NCI-H524 treated with DMSO at 0.1 percent for 48 hours (cell line): ENCODE data around the gene ANKS6.

Experiments
- DNase-seq: peaks from one replicate; lab custom pipeline; 2025; lab: John Stamatoyannopoulos, UW

The ANKS6 gene

GRCh38 chr9:98738741-98739140, 57.6 kb downstream of the ANKS6 start:
- no peak for DNase-seq

- no peak for DNase-seq
Measured at GRCh38 chr9:98736226-98736625, 60.1 kb downstream of the ANKS6 start.

- no peak for DNase-seq
Measured at GRCh38 chr9:98732801-98733200, 63.6 kb downstream of the ANKS6 start.

- no peak for DNase-seq
Measured at GRCh38 chr9:98732091-98732490, 64.3 kb downstream of the ANKS6 start.

GRCh38 chr9:98730871-98731270, 65.5 kb downstream of the ANKS6 start:
- DNase-seq = no peak

- no peak for DNase-seq
Measured at GRCh38 chr9:98728500-98728899, 67.9 kb downstream of the ANKS6 start.

GRCh38 chr9:98727428-98727827, 68.9 kb downstream of the ANKS6 start:
- DNase-seq = no peak

GRCh38 chr9:98726735-98727134, 69.6 kb downstream of the ANKS6 start:
- DNase-seq = peak; percentile 2

- no peak for DNase-seq
Measured at GRCh38 chr9:98724810-98725530, 71.4 kb downstream of the ANKS6 start.

- DNase-seq = no peak
Measured at GRCh38 chr9:98721643-98722042, 74.7 kb downstream of the ANKS6 start.

- no peak for DNase-seq
Measured at GRCh38 chr9:98720402-98720801, 76.0 kb downstream of the ANKS6 start.

- DNase-seq = no peak
Measured at GRCh38 chr9:98719055-98719454, 77.3 kb downstream of the ANKS6 start.

GRCh38 chr9:98714833-98715232, 81.5 kb downstream of the ANKS6 start:
- DNase-seq = no peak

- DNase-seq = no peak
Measured at GRCh38 chr9:98712987-98713386, 83.4 kb downstream of the ANKS6 start.

GRCh38 chr9:98709968-98710965, 86.1 kb downstream of the ANKS6 start:
- DNase-seq = no peak

GRCh38 chr9:98708933-98709911, 87.1 kb downstream of the ANKS6 start, which contains the start of gene GABBR2:
GABBR2 (minus strand) TSS chr9:98708935; CDS start chr9:98708737, 198 bp downstream.
- DNase-seq = no peak

GRCh38 chr9:98708103-98708932, 88.0 kb downstream of the ANKS6 start:
- no peak for DNase-seq

- peak; percentile 70 for DNase-seq
Measured at GRCh38 chr9:98707166-98708102, 88.9 kb downstream of the ANKS6 start.

GRCh38 chr9:98706651-98707165, 89.6 kb downstream of the ANKS6 start:
- peak; percentile 58 for DNase-seq
